Endothelial cell of umbilical vein (primary cell): ENCODE results near the gene TRIM71. TPM values are rescaled to one million over a fixed set of nuclear protein-coding genes. Genes with fewer than 3 reads are reported as not detected.

Experiments
- BruUV-seq: library from RNA; stranded (reverse); fragments of 400-500 nt; replicated peaks from 2 replicates; lab custom pipeline; 2021; lab: Mats Ljungman, UMichigan
- CTCF ChIA-PET: fragments of 300-600, 350-600 bp; sonication (Branson Sonifier 250); formaldehyde crosslinking; loops from one replicate; lab custom pipeline; 2021; ENCODE audit warnings: antibody characterized with exemption, inconsistent platforms; lab: Charles Lee
- POLR2A ChIA-PET: fragments of 300-600, 350-600 bp; sonication (Branson Sonifier 250); formaldehyde crosslinking; loops from one replicate; lab custom pipeline; 2021; ENCODE audit warnings: antibody characterized with exemption, inconsistent platforms; lab: Charles Lee
- DNase-seq: peaks from one replicate; pipeline ENCODE4 v3.0.0-alpha.2; 2011; ENCODE audit warnings: low read depth, low spot score
- FAIRE-seq: peaks from 2 replicates; lab custom pipeline; 2011; peaks lifted over from hg19 to GRCh38; lab: Jason Lieb, UNC
- H2AFZ ChIP-seq: 2 replicates; pipeline ENCODE4 v1.6.0; 2012; ENCODE audit warnings: low read depth, low read length, control low read depth, inconsistent platforms
- H3K27ac ChIP-seq: 2 replicates; pipeline ENCODE4 v1.5.1; 2011; ENCODE audit warnings: low read depth, mild to moderate bottlenecking, control low read depth, low read length, moderate library complexity; ENCODE audit not compliant: insufficient read depth
- H3K27me3 ChIP-seq, 2 experiments: 2 replicates each; pipeline versions ENCODE4 v1.6.0 to v1.6.1; 2011; ENCODE audit warnings: low read length in 2 of 2, mixed read lengths in 1 of 2; ENCODE audit not compliant: control insufficient read depth in 2 of 2, insufficient read depth in 2 of 2
- H3K36me3 ChIP-seq, 2 experiments: 2 replicates in 1 of 2; 3 replicates in 1 of 2; pipeline ENCODE4 v1.5.1; 2011; ENCODE audit warnings: low read length in 2 of 2, mild to moderate bottlenecking in 1 of 2, moderate library complexity in 1 of 2; ENCODE audit not compliant: control insufficient read depth in 2 of 2, insufficient read depth in 2 of 2; ENCODE audit errors: extremely low read depth in 1 of 2
- H3K4me1 ChIP-seq: 3 replicates; pipeline ENCODE4 v1.5.1; 2011; ENCODE audit warnings: mild to moderate bottlenecking, low read length; ENCODE audit not compliant: control insufficient read depth, insufficient read depth; ENCODE audit errors: extremely low read depth
- H3K4me2 ChIP-seq: 2 replicates; pipeline ENCODE4 v1.6.1; 2011; ENCODE audit warnings: low read length, control low read depth, mixed read lengths; ENCODE audit not compliant: insufficient read depth
- H3K4me3 ChIP-seq, 3 experiments: fragments of 200-600 bp in 1 of 3; sonication (generic), shearing (Covaris generic) in 1 of 3; replicated peaks in 1 of 3; 2 replicates each; pipeline ENCODE4 v1.5.1; 2011 to 2016; ENCODE audit warnings: control low read depth in 3 of 3, low read length in 3 of 3, mild to moderate bottlenecking in 2 of 3, inconsistent platforms in 1 of 3, low read depth in 1 of 3, moderate library complexity in 1 of 3; ENCODE audit not compliant: insufficient read depth in 1 of 3
- H3K79me2 ChIP-seq: 2 replicates; pipeline ENCODE4 v1.6.0; 2012; ENCODE audit warnings: low read length, inconsistent platforms; ENCODE audit not compliant: control insufficient read depth, insufficient read depth
- H3K9ac ChIP-seq: replicated peaks from 2 replicates; pipeline ENCODE3; 2011; ENCODE audit warnings: low read length, control low read depth; ENCODE audit not compliant: insufficient read depth; ENCODE audit errors: extremely low read depth
- H3K9me1 ChIP-seq: replicated peaks from 3 replicates; pipeline ENCODE4 v1.6.0; 2011; ENCODE audit warnings: mild to moderate bottlenecking, low read length; ENCODE audit not compliant: control insufficient read depth, insufficient read depth; ENCODE audit errors: extremely low read depth
- H3K9me3 ChIP-seq: replicated peaks from 2 replicates; pipeline ENCODE4 v1.5.1; 2012; ENCODE audit warnings: low read length, inconsistent platforms; ENCODE audit not compliant: control insufficient read depth, insufficient read depth
- H4K20me1 ChIP-seq: replicated peaks from 2 replicates; pipeline ENCODE3; 2011; ENCODE audit warnings: mild to moderate bottlenecking, low read length; ENCODE audit not compliant: control insufficient read depth, insufficient read depth; ENCODE audit errors: extremely low read depth
- EZH2 ChIP-seq: IDR thresholded peaks from 2 replicates; pipeline ENCODE4 v1.6.1; 2012; ENCODE audit warnings: borderline replicate concordance, low read depth, mild to moderate bottlenecking, moderate library complexity, low read length, inconsistent platforms; ENCODE audit not compliant: severe bottlenecking
- FOS ChIP-seq: IDR thresholded peaks from 2 replicates; pipeline ENCODE4 v1.6.1; 2011; ENCODE audit warnings: mild to moderate bottlenecking, low read length, moderate library complexity, borderline replicate concordance; ENCODE audit not compliant: insufficient read depth
- GATA2 ChIP-seq: IDR thresholded peaks from 2 replicates; pipeline ENCODE4 v1.7.0; 2011; ENCODE audit warnings: low read depth, mild to moderate bottlenecking, moderate library complexity, mixed read lengths, low read length; ENCODE audit not compliant: insufficient read length, insufficient read depth
- JUN ChIP-seq: IDR thresholded peaks from 2 replicates; pipeline ENCODE4 v1.6.1; 2011; ENCODE audit warnings: borderline replicate concordance, low read depth; ENCODE audit not compliant: insufficient read length, insufficient read depth
- MAX ChIP-seq: IDR thresholded peaks from 2 replicates; pipeline ENCODE4 v1.6.1; 2011; ENCODE audit not compliant: insufficient read depth, insufficient read length
- MYC ChIP-seq: IDR thresholded peaks from one replicate; pipeline ENCODE4 v1.6.1; 2011; ENCODE audit warnings: mild to moderate bottlenecking, low read depth, low read length
- POLR2A ChIP-seq: IDR thresholded peaks from 2 replicates; pipeline ENCODE4 v1.6.1; 2012; ENCODE audit warnings: low read depth, mild to moderate bottlenecking, control low read depth, low read length
- POLR2AphosphoS5 ChIP-seq: IDR thresholded peaks from 2 replicates; pipeline ENCODE4 v1.6.1; 2012; ENCODE audit warnings: low read depth, mild to moderate bottlenecking, control low read depth, low read length, moderate library complexity; ENCODE audit not compliant: insufficient read depth
- dilution Hi-C: fragments of 300-500 bp; cut with MboI; formaldehyde crosslinking; loops from one replicate; pipeline ENCODE4 v1.15.0; 2019; ENCODE audit warnings: low sequenced_read_pairs; ENCODE audit not compliant: extremely low pct_ligation_motif_present
- intact Hi-C: fragments of 100-400 bp; cut with micrococcal nuclease; formaldehyde crosslinking; loops from one replicate; pipeline ENCODE4 v1.10.0; 2022
- polyA plus RNA-seq, 4 experiments: library from polyadenylated mRNA; depleted of rRNA in 3 of 4; stranded (reverse) in 3 of 4; unstranded in 1 of 4; fragments of >200 nt; gene quantifications; 2 replicates each; pipeline versions ENCODE4 v1.2.1 to v1.2.3, GENCODE V29; 2011 to 2012; ENCODE audit warnings: missing spikeins in 1 of 4
- total RNA-seq: library from RNA; stranded (reverse); gene quantifications from 2 replicates; pipeline ENCODE4 v1.2.3, GENCODE V29; 2021
- TF ChIP-seq, protein P1 (sequence below), 2 donors: IDR thresholded peaks; 1 replicate in 1 of 2; 2 replicates in 1 of 2; pipeline ENCODE4 v1.5.1; 2011; ENCODE audit warnings: low read length in 2 of 2, mild to moderate bottlenecking in 2 of 2, moderate library complexity in 2 of 2, control low read depth in 1 of 2, inconsistent platforms in 1 of 2, low read depth in 1 of 2; ENCODE audit not compliant: insufficient read depth in 1 of 2; ENCODE audit errors: extremely low read depth in 1 of 2

The TRIM71 gene
- total and polyA plus RNA-seq, 2 donors (not counting 3 experiments of a cell fraction or from before 2014, with no cell fraction given) = not detected

- DNase-seq = no peak
- POLR2A ChIA-PET = no interaction called here
These were observed 29.7 kb downstream of the TRIM71 start for GRCh38 chr3:32847528-32847927.

More at GRCh38 chr3:32847528-32847927, 29.7 kb downstream of the TRIM71 start:
- Histone ChIP-seq H3K9me3 (no peaks in the 10 kb centered on the region), H4K20me1 (no peaks in the 10 kb centered on the region), H3K4me1 (no peaks in the 10 kb centered on the region), H3K4me2 (no peak overlapping the region), H3K36me3 (no peaks in the 10 kb centered on the region), H3K79me2 (no peaks in the 10 kb centered on the region), H3K27me3 (peaks cover 3 to 13% of the 10 kb centered on the region in 2 experiments), H3K9me1 (no peaks in the 10 kb centered on the region), H3K27ac (no peak overlapping the region), H3K4me3 (no peak overlapping the region), H3K9ac (no peak overlapping the region), H2AFZ (no peak overlapping the region)
- CTCF ChIA-PET = no interaction called here
- dilution Hi-C loops = no loop called here
- no peak for TF ChIP-seq FOS
- TF ChIP-seq EZH2 = no peak
- no peak for TF ChIP-seq JUN
- no peak for TF ChIP-seq MAX
- no peak for TF ChIP-seq MYC
- no peak for TF ChIP-seq POLR2AphosphoS5
- no peak for TF ChIP-seq GATA2
- TF ChIP-seq POLR2A = no peak
- TF ChIP-seq, protein P1, sequence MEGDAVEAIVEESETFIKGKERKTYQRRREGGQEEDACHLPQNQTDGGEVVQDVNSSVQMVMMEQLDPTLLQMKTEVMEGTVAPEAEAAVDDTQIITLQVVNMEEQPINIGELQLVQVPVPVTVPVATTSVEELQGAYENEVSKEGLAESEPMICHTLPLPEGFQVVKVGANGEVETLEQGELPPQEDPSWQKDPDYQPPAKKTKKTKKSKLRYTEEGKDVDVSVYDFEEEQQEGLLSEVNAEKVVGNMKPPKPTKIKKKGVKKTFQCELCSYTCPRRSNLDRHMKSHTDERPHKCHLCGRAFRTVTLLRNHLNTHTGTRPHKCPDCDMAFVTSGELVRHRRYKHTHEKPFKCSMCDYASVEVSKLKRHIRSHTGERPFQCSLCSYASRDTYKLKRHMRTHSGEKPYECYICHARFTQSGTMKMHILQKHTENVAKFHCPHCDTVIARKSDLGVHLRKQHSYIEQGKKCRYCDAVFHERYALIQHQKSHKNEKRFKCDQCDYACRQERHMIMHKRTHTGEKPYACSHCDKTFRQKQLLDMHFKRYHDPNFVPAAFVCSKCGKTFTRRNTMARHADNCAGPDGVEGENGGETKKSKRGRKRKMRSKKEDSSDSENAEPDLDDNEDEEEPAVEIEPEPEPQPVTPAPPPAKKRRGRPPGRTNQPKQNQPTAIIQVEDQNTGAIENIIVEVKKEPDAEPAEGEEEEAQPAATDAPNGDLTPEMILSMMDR (IDR thresholded peaks at IDR 0.05; ENCODE audit: extremely low read depth in 1 of 2, insufficient read depth in 1 of 2, low read depth in 1 of 2, low read length in 2 of 2) = no peak
- FAIRE-seq = no peak
- no TSS peak for BruUV-seq
- intact Hi-C loops = no loop called here
